Endothelial cell of umbilical vein (primary cell): ENCODE results near the gene ATAD2B. TPM values are rescaled to one million over a fixed set of nuclear protein-coding genes. Genes with fewer than 3 reads are reported as not detected.

Source experiments
- BruUV-seq: library from RNA; stranded (reverse); fragments of 400-500 nt; replicated peaks from 2 replicates; lab custom pipeline; 2021; lab: Mats Ljungman, UMichigan
- CTCF ChIA-PET: fragments of 300-600, 350-600 bp; sonication (Branson Sonifier 250); formaldehyde crosslinking; loops from one replicate; lab custom pipeline; 2021; ENCODE audit warnings: antibody characterized with exemption, inconsistent platforms; lab: Charles Lee
- POLR2A ChIA-PET: fragments of 300-600, 350-600 bp; sonication (Branson Sonifier 250); formaldehyde crosslinking; loops from one replicate; lab custom pipeline; 2021; ENCODE audit warnings: antibody characterized with exemption, inconsistent platforms; lab: Charles Lee
- DNase-seq: peaks from one replicate; pipeline ENCODE4 v3.0.0-alpha.2; 2011; ENCODE audit warnings: low read depth, low spot score
- FAIRE-seq: peaks from 2 replicates; lab custom pipeline; 2011; peaks lifted over from hg19 to GRCh38; lab: Jason Lieb, UNC
- H2AFZ ChIP-seq: 2 replicates; pipeline ENCODE4 v1.6.0; 2012; ENCODE audit warnings: low read depth, low read length, control low read depth, inconsistent platforms
- H3K27ac ChIP-seq: 2 replicates; pipeline ENCODE4 v1.5.1; 2011; ENCODE audit warnings: low read depth, mild to moderate bottlenecking, control low read depth, low read length, moderate library complexity; ENCODE audit not compliant: insufficient read depth
- H3K27me3 ChIP-seq, 2 experiments: 2 replicates each; pipeline versions ENCODE4 v1.6.0 to v1.6.1; 2011; ENCODE audit warnings: low read length in 2 of 2, mixed read lengths in 1 of 2; ENCODE audit not compliant: control insufficient read depth in 2 of 2, insufficient read depth in 2 of 2
- H3K36me3 ChIP-seq, 2 experiments: 2 replicates in 1 of 2; 3 replicates in 1 of 2; pipeline ENCODE4 v1.5.1; 2011; ENCODE audit warnings: low read length in 2 of 2, mild to moderate bottlenecking in 1 of 2, moderate library complexity in 1 of 2; ENCODE audit not compliant: control insufficient read depth in 2 of 2, insufficient read depth in 2 of 2; ENCODE audit errors: extremely low read depth in 1 of 2
- H3K4me1 ChIP-seq: 3 replicates; pipeline ENCODE4 v1.5.1; 2011; ENCODE audit warnings: mild to moderate bottlenecking, low read length; ENCODE audit not compliant: control insufficient read depth, insufficient read depth; ENCODE audit errors: extremely low read depth
- H3K4me2 ChIP-seq: 2 replicates; pipeline ENCODE4 v1.6.1; 2011; ENCODE audit warnings: low read length, control low read depth, mixed read lengths; ENCODE audit not compliant: insufficient read depth
- H3K4me3 ChIP-seq, 3 experiments: fragments of 200-600 bp in 1 of 3; sonication (generic), shearing (Covaris generic) in 1 of 3; replicated peaks in 1 of 3; 2 replicates each; pipeline ENCODE4 v1.5.1; 2011 to 2016; ENCODE audit warnings: control low read depth in 3 of 3, low read length in 3 of 3, mild to moderate bottlenecking in 2 of 3, inconsistent platforms in 1 of 3, low read depth in 1 of 3, moderate library complexity in 1 of 3; ENCODE audit not compliant: insufficient read depth in 1 of 3
- H3K79me2 ChIP-seq: 2 replicates; pipeline ENCODE4 v1.6.0; 2012; ENCODE audit warnings: low read length, inconsistent platforms; ENCODE audit not compliant: control insufficient read depth, insufficient read depth
- H3K9ac ChIP-seq: replicated peaks from 2 replicates; pipeline ENCODE3; 2011; ENCODE audit warnings: low read length, control low read depth; ENCODE audit not compliant: insufficient read depth; ENCODE audit errors: extremely low read depth
- H3K9me1 ChIP-seq: replicated peaks from 3 replicates; pipeline ENCODE4 v1.6.0; 2011; ENCODE audit warnings: mild to moderate bottlenecking, low read length; ENCODE audit not compliant: control insufficient read depth, insufficient read depth; ENCODE audit errors: extremely low read depth
- H3K9me3 ChIP-seq: replicated peaks from 2 replicates; pipeline ENCODE4 v1.5.1; 2012; ENCODE audit warnings: low read length, inconsistent platforms; ENCODE audit not compliant: control insufficient read depth, insufficient read depth
- H4K20me1 ChIP-seq: replicated peaks from 2 replicates; pipeline ENCODE3; 2011; ENCODE audit warnings: mild to moderate bottlenecking, low read length; ENCODE audit not compliant: control insufficient read depth, insufficient read depth; ENCODE audit errors: extremely low read depth
- CTCF ChIP-seq, 2 donors: IDR thresholded peaks; 1 replicate in 1 of 2; 2 replicates in 1 of 2; pipeline ENCODE4 v1.5.1; 2011; ENCODE audit warnings: low read length in 2 of 2, mild to moderate bottlenecking in 2 of 2, moderate library complexity in 2 of 2, control low read depth in 1 of 2, inconsistent platforms in 1 of 2, low read depth in 1 of 2; ENCODE audit not compliant: insufficient read depth in 1 of 2; ENCODE audit errors: extremely low read depth in 1 of 2
- EZH2 ChIP-seq: IDR thresholded peaks from 2 replicates; pipeline ENCODE4 v1.6.1; 2012; ENCODE audit warnings: borderline replicate concordance, low read depth, mild to moderate bottlenecking, moderate library complexity, low read length, inconsistent platforms; ENCODE audit not compliant: severe bottlenecking
- FOS ChIP-seq: IDR thresholded peaks from 2 replicates; pipeline ENCODE4 v1.6.1; 2011; ENCODE audit warnings: mild to moderate bottlenecking, low read length, moderate library complexity, borderline replicate concordance; ENCODE audit not compliant: insufficient read depth
- GATA2 ChIP-seq: IDR thresholded peaks from 2 replicates; pipeline ENCODE4 v1.7.0; 2011; ENCODE audit warnings: low read depth, mild to moderate bottlenecking, moderate library complexity, mixed read lengths, low read length; ENCODE audit not compliant: insufficient read length, insufficient read depth
- JUN ChIP-seq: IDR thresholded peaks from 2 replicates; pipeline ENCODE4 v1.6.1; 2011; ENCODE audit warnings: borderline replicate concordance, low read depth; ENCODE audit not compliant: insufficient read length, insufficient read depth
- MAX ChIP-seq: IDR thresholded peaks from 2 replicates; pipeline ENCODE4 v1.6.1; 2011; ENCODE audit not compliant: insufficient read depth, insufficient read length
- MYC ChIP-seq: IDR thresholded peaks from one replicate; pipeline ENCODE4 v1.6.1; 2011; ENCODE audit warnings: mild to moderate bottlenecking, low read depth, low read length
- POLR2A ChIP-seq: IDR thresholded peaks from 2 replicates; pipeline ENCODE4 v1.6.1; 2012; ENCODE audit warnings: low read depth, mild to moderate bottlenecking, control low read depth, low read length
- POLR2AphosphoS5 ChIP-seq: IDR thresholded peaks from 2 replicates; pipeline ENCODE4 v1.6.1; 2012; ENCODE audit warnings: low read depth, mild to moderate bottlenecking, control low read depth, low read length, moderate library complexity; ENCODE audit not compliant: insufficient read depth
- dilution Hi-C: fragments of 300-500 bp; cut with MboI; formaldehyde crosslinking; loops from one replicate; pipeline ENCODE4 v1.15.0; 2019; ENCODE audit warnings: low sequenced_read_pairs; ENCODE audit not compliant: extremely low pct_ligation_motif_present
- intact Hi-C: fragments of 100-400 bp; cut with micrococcal nuclease; formaldehyde crosslinking; loops from one replicate; pipeline ENCODE4 v1.10.0; 2022
- polyA plus RNA-seq, 4 experiments: library from polyadenylated mRNA; depleted of rRNA in 3 of 4; stranded (reverse) in 3 of 4; unstranded in 1 of 4; fragments of >200 nt; gene quantifications; 2 replicates each; pipeline versions ENCODE4 v1.2.1 to v1.2.3, GENCODE V29; 2011 to 2012; ENCODE audit warnings: missing spikeins in 1 of 4
- total RNA-seq: library from RNA; stranded (reverse); gene quantifications from 2 replicates; pipeline ENCODE4 v1.2.3, GENCODE V29; 2021

Gene ATAD2B
- total and polyA plus RNA-seq, 2 donors (not counting 3 experiments of a cell fraction or from before 2014, with no cell fraction given) = 2.5 to 19.1 TPM

- Histone ChIP-seq H3K9me3 (no peaks in the 10 kb centered on the region), H3K79me2 (peaks cover 4% of the 10 kb centered on the region), H3K27ac (no peak overlapping the region), H3K9ac (no peak overlapping the region), H2AFZ (no peak overlapping the region), H3K27me3 (no peaks in the 10 kb centered on the region), H3K9me1 (no peaks in the 10 kb centered on the region), H3K4me1 (no peaks in the 10 kb centered on the region), H3K36me3 (peaks cover 0 to 7% of the 10 kb centered on the region in 2 experiments), H3K4me3 (no peak overlapping the region), H3K4me2 (no peak overlapping the region), H4K20me1 (no peaks in the 10 kb centered on the region)
- intact Hi-C loops (no loop called here), dilution Hi-C loops (no loop called here)
- POLR2A ChIA-PET = no interaction called here
- DNase-seq (no peak), FAIRE-seq (no peak)
- CTCF ChIA-PET = no interaction called here
- BruUV-seq = no TSS peak
- TF ChIP-seq GATA2 (no peak), FOS (no peak), EZH2 (no peak), MAX (no peak), MYC (no peak), CTCF (IDR thresholded peaks at IDR 0.05; ENCODE audit: extremely low read depth in 1 of 2, insufficient read depth in 1 of 2, low read depth in 1 of 2, low read length in 2 of 2) (no peak), POLR2AphosphoS5 (no peak), POLR2A (no peak), JUN (no peak)
Measured at GRCh38 chr2:23838996-23839395, 87.9 kb downstream of the ATAD2B start.
